AG04449 (cell line): ENCODE data around the gene CLCNKB.
A peak's percentile ranks its signal among the peaks of the same experiment; 100 is the strongest.
"Not testable (repeated sequence)": the region's sequence is repeated elsewhere in the genome, so short reads cannot be mapped to it uniquely, and the experiment has no call there.

Experiments
- CTCF ChIA-PET: fragments of 350-600 bp; formaldehyde crosslinking; extraction: SDS; loops from one replicate; lab custom pipeline; 2021; ENCODE audit warnings: antibody characterized with exemption; lab: Yijun Ruan, JAX
- POLR2A ChIA-PET: fragments of 400-600, 350-600 bp; formaldehyde crosslinking; extraction: SDS; loops from one replicate; lab custom pipeline; 2020; ENCODE audit warnings: antibody characterized with exemption, inconsistent platforms; lab: Yijun Ruan, JAX
- DNase-seq: peaks from one replicate; pipeline ENCODE4 v3.0.0-alpha.2; 2010; ENCODE audit warnings: low read depth, low spot score
- H3K4me3 ChIP-seq: 2 replicates; pipeline ENCODE4 v1.5.1; 2011; ENCODE audit warnings: low read depth, mild to moderate bottlenecking, control low read depth, low read length
- TF ChIP-seq, protein P1 (sequence below): IDR thresholded peaks from one replicate; pipeline ENCODE4 v1.5.1; 2011; ENCODE audit warnings: mild to moderate bottlenecking, moderate library complexity, low read length, control low read depth, inconsistent platforms; ENCODE audit not compliant: insufficient read depth; ENCODE audit errors: missing control alignments

CLCNKB gene

GRCh38 chr1:16017461-16018303 is 25.9 kb upstream of the CLCNKB start, which contains the start of gene HSPB7:
Gene HSPB7, minus strand, starts transcription at chr1:16018043. Its CDS starts 80 bp downstream, at chr1:16017963.
- DNase-seq = peak; percentile 42

GRCh38 chr1:16018308-16018707 is 25.3 kb upstream of the CLCNKB start:
- H3K4me3 ChIP-seq = no peak overlapping the region
- DNase-seq = no peak
- ChIA-PET CTCF (interaction anchor here (0.8 to 8.1 kb wide), 9 partner anchors 8 to 227 kb away, joined by 3 to 97 read pairs (median 6); partner anchors contain the start of gene FAM131C), POLR2A (interaction anchor here (0.5 kb wide), 1 partner anchor 30 kb away, joined by 3 read pairs; no protein-coding TSS in a partner anchor)
- TF ChIP-seq, protein P1, sequence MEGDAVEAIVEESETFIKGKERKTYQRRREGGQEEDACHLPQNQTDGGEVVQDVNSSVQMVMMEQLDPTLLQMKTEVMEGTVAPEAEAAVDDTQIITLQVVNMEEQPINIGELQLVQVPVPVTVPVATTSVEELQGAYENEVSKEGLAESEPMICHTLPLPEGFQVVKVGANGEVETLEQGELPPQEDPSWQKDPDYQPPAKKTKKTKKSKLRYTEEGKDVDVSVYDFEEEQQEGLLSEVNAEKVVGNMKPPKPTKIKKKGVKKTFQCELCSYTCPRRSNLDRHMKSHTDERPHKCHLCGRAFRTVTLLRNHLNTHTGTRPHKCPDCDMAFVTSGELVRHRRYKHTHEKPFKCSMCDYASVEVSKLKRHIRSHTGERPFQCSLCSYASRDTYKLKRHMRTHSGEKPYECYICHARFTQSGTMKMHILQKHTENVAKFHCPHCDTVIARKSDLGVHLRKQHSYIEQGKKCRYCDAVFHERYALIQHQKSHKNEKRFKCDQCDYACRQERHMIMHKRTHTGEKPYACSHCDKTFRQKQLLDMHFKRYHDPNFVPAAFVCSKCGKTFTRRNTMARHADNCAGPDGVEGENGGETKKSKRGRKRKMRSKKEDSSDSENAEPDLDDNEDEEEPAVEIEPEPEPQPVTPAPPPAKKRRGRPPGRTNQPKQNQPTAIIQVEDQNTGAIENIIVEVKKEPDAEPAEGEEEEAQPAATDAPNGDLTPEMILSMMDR = no peak

More at GRCh38 chr1:16017461-16018303, 25.9 kb upstream of the CLCNKB start, which contains the start of gene HSPB7:
- ChIA-PET CTCF (interaction anchor here (0.8 to 8.1 kb wide), 9 partner anchors 9 to 226 kb away, joined by 3 to 97 read pairs (median 5); partner anchors contain the start of gene FAM131C), POLR2A (interaction anchor here (0.5 kb wide), 1 partner anchor 30 kb away, joined by 3 read pairs; no protein-coding TSS in a partner anchor)
- H3K4me3 ChIP-seq = peak within 1 kb of the TSS; percentile 25
- TF ChIP-seq, protein P1 = peak; percentile 15

- TF ChIP-seq, protein P1 = no peak
- CTCF ChIA-PET = interaction anchor here (0.8 to 8.1 kb wide), 10 partner anchors 7 to 227 kb away, joined by 3 to 97 read pairs (median 6); partner anchors contain the start of gene FAM131C
Measured at GRCh38 chr1:16018749-16019643, 24.6 kb upstream of the CLCNKB start.

GRCh38 chr1:16019644-16020277 is 23.8 kb upstream of the CLCNKB start:
- TF ChIP-seq, protein P1 = no peak
- CTCF ChIA-PET = interaction anchor here (0.9 to 8.1 kb wide), 8 partner anchors 12 to 228 kb away, joined by 3 to 97 read pairs (median 10); partner anchors contain the start of gene FAM131C
- POLR2A ChIA-PET = no interaction called here
- no peak for DNase-seq
- H3K4me3 ChIP-seq = no peak overlapping the region

More at GRCh38 chr1:16018749-16019643, 24.6 kb upstream of the CLCNKB start:
- no peak for DNase-seq
- H3K4me3 ChIP-seq = no peak overlapping the region
- POLR2A ChIA-PET = no interaction called here

GRCh38 chr1:16020325-16020724 is 23.3 kb upstream of the CLCNKB start:
- H3K4me3 ChIP-seq = no peak overlapping the region
- CTCF ChIA-PET = interaction anchor here (0.9 to 8.1 kb wide), 7 partner anchors 11 to 228 kb away, joined by 3 to 97 read pairs (median 4); partner anchors contain the start of gene FAM131C
- POLR2A ChIA-PET = no interaction called here
- no peak for DNase-seq
- TF ChIP-seq, protein P1 = no peak

DNA sequence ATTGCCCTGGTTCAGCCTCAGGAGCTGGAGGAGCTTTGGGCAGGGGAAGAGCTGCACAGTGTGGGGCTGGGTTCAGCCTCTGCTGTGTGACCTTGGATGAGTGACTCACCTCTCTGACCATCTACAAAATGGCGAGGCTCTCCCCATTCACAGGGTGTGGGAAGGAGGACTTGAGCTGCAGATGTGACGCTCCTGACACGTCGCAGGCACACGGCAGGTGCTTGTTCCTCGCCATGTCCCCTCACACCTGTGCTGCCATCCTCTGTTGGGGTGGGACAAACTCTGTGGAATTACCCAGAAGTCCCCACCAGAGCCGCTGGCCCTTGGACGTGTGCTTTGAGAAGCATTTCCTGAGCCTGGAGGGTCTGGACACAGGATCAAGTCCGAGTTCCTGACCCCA is 22.7 kb upstream of the CLCNKB start:
- H3K4me3 ChIP-seq, DNase-seq, POLR2A ChIA-PET: not testable (repeated sequence)
- CTCF ChIA-PET = interaction anchor here (1.1 to 8.1 kb wide), 3 partner anchors 13 to 53 kb away, joined by 3 to 97 read pairs (median 17); partner anchors contain the start of gene FAM131C
